ENCODE results near the gene SAMD14.

Gene SAMD14

GRCh38 chr17:50093246-50093645, 36.7 kb downstream of the SAMD14 start:
- no peak overlapping the region for H3K27ac ChIP-seq
- TF ChIP-seq CTCF (conservative IDR thresholded peaks at IDR 0.05) (no peak), ZFX (IDR thresholded peaks at IDR 0.05) (no peak)

- H3K27ac ChIP-seq, result no peak overlapping the region
- TF ChIP-seq ZFX (IDR thresholded peaks at IDR 0.05) (no peak), CTCF (conservative IDR thresholded peaks at IDR 0.05) (no peak)
Measured at GRCh38 chr17:50091918-50092285, 38.1 kb downstream of the SAMD14 start.

GRCh38 chr17:50090971-50091917, 38.7 kb downstream of the SAMD14 start:
- no peak for TF ChIP-seq CTCF (conservative IDR thresholded peaks at IDR 0.05)
- TF ChIP-seq ZFX (IDR thresholded peaks at IDR 0.05), result no peak
- H3K27ac ChIP-seq, result no peak overlapping the region

- H3K27ac ChIP-seq, result no peak overlapping the region
- TF ChIP-seq ZFX (IDR thresholded peaks at IDR 0.05) (no peak), CTCF (conservative IDR thresholded peaks at IDR 0.05) (no peak)
Measured at GRCh38 chr17:50090071-50090470, 39.9 kb downstream of the SAMD14 start.

- TF ChIP-seq CTCF (conservative IDR thresholded peaks at IDR 0.05), result no peak
- TF ChIP-seq ZFX (IDR thresholded peaks at IDR 0.05), result no peak
- H3K27ac ChIP-seq, result no peak overlapping the region
Measured at GRCh38 chr17:50088952-50089825, 40.8 kb downstream of the SAMD14 start.

GRCh38 chr17:50087912-50088405, 42.0 kb downstream of the SAMD14 start:
- H3K27ac ChIP-seq, result no peak overlapping the region
- TF ChIP-seq ZFX (IDR thresholded peaks at IDR 0.05) (no peak), CTCF (conservative IDR thresholded peaks at IDR 0.05) (peak; percentile 19; the same call in 1 of the 2 replicates)

Measured in C4-2B (cell line).